Subcutaneous abdominal adipose tissue (tissue), 5 donors: ENCODE results near the gene FMO2.

ENCODE experiments used
- H3K27ac ChIP-seq: one replicate; pipeline ENCODE4 v1.7.0; 2013; ENCODE audit warnings: low read depth, mild to moderate bottlenecking, inconsistent platforms, low read length, moderate library complexity
- H3K27me3 ChIP-seq, 5 donors: one replicate each; pipeline ENCODE4 v1.7.0; 2013; ENCODE audit warnings: low read length in 5 of 5, inconsistent platforms in 1 of 5; ENCODE audit not compliant: control insufficient read depth in 5 of 5, insufficient read depth in 4 of 5
- H3K36me3 ChIP-seq, 5 donors: one replicate each; pipeline ENCODE4 v1.7.0; 2013; ENCODE audit warnings: low read length in 5 of 5; ENCODE audit not compliant: control insufficient read depth in 5 of 5, insufficient read depth in 5 of 5
- H3K4me1 ChIP-seq, 5 donors: one replicate each; pipeline ENCODE4 v1.7.0; 2013; ENCODE audit warnings: low read length in 5 of 5, mild to moderate bottlenecking in 3 of 5, moderate library complexity in 1 of 5; ENCODE audit not compliant: control insufficient read depth in 5 of 5, insufficient read depth in 5 of 5
- H3K4me3 ChIP-seq, 5 donors: one replicate each; pipeline ENCODE4 v1.7.0; 2013; ENCODE audit warnings: low read length in 5 of 5, low read depth in 1 of 5
- H3K9ac ChIP-seq, 5 donors: one replicate each; pipeline ENCODE4 v1.7.0; 2013; ENCODE audit warnings: low read length in 5 of 5, mild to moderate bottlenecking in 4 of 5, moderate library complexity in 3 of 5
- H3K9me3 ChIP-seq, 5 donors: one replicate each; pipeline ENCODE4 v1.7.0; 2013; ENCODE audit warnings: low read length in 5 of 5; ENCODE audit not compliant: control insufficient read depth in 5 of 5
- donor health status: healthy.
- donor health status: healthy.
- donor health status: healthy.
- donor health status: healthy.
- donor health status: healthy.

FMO2 gene, protein sequence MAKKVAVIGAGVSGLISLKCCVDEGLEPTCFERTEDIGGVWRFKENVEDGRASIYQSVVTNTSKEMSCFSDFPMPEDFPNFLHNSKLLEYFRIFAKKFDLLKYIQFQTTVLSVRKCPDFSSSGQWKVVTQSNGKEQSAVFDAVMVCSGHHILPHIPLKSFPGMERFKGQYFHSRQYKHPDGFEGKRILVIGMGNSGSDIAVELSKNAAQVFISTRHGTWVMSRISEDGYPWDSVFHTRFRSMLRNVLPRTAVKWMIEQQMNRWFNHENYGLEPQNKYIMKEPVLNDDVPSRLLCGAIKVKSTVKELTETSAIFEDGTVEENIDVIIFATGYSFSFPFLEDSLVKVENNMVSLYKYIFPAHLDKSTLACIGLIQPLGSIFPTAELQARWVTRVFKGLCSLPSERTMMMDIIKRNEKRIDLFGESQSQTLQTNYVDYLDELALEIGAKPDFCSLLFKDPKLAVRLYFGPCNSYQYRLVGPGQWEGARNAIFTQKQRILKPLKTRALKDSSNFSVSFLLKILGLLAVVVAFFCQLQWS

DNA sequence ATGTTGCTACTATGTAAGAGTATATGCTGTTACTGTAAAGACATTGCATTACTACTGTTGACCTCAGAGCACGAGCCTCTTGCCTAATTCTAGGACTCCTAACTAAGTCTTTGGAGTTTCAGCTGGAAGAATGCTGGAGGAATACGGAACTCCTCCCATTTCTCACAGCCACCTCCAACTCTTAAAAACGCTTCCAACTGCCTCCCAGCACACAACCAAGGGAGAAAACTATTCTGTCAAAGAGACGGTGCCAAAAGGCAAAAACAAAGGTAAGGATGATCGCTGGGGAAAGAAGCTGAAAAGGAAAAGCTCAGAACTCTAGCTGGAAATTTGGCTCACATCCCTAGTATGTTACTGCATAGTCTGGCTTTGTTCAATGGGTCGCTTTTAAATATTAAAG lies at the start of gene FMO2:
FMO2 (plus strand) TSS at position 210 of the 400 bp plus-strand sequence. CDS start 414 bp downstream, outside the sequence.
- Histone ChIP-seq H3K36me3 (no peaks in the 10 kb centered on the region), H3K9ac (peak within 1 kb of the TSS; percentile 9 to 93 (median 76)), H3K27me3 (no peaks in the 10 kb centered on the region), H3K9me3 (no peaks in the 10 kb centered on the region), H3K4me3 (peak within 1 kb of the TSS; percentile 67 to 83 (median 72)), H3K4me1 (peaks cover 0 to 27% (median 19%) of the 10 kb centered on the region in 5 donors), H3K27ac (peak within 1 kb of the TSS; percentile 74)

DNA sequence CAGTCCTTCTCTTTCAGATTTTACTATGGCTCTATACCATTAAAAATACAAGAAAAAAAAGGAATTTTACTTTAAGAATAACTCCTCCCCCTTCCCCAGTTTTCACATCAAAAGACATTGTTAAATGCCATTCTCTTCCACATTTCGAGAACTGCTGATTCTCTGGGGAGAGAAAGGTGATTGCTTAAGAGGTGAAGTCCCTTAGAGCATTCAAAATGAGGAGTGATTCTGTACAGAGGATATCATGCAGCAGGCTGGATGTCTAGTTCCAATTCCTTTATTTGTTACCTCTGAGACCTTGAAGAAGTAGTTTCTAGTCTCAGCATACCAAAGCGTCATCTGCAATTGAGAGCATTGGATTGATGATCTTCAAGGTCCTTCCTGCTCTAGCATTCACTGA lies 47.5 kb upstream of the FMO2 start:
- H3K27me3 ChIP-seq, result no peaks in the 10 kb centered on the region
- H3K36me3 ChIP-seq, result no peaks in the 10 kb centered on the region
- peak overlapping the region; percentile 96 for H3K27ac ChIP-seq
- H3K4me1 ChIP-seq, result peaks cover 11 to 55% (median 47%) of the 10 kb centered on the region in 5 donors
- no peaks in the 10 kb centered on the region for H3K9me3 ChIP-seq
- no peak overlapping the region for H3K9ac ChIP-seq
- H3K4me3 ChIP-seq, result no peak overlapping the region

DNA sequence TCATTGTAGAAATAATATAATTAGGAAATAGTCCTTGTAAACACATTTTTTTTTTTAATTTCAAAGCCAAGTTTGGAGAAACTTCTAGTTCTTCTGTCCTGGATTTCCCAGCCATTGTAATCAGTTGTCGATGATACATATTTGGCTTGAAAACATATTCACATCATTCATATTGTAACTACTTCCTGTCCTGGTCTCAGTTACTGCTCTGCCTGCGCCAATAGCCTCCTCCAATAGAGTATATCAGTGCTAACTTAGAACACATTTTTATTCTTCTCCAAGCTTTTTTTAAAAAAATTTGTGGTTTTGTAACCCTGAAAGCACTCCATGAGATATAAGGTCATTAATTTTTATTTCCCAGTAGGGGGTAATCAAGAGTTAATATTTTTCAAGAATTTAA lies 46.1 kb upstream of the FMO2 start:
- no peak overlapping the region for H3K9ac ChIP-seq
- no peaks in the 10 kb centered on the region for H3K27me3 ChIP-seq
- no peaks in the 10 kb centered on the region for H3K36me3 ChIP-seq
- peaks cover 11 to 68% (median 59%) of the 10 kb centered on the region in 5 donors for H3K4me1 ChIP-seq
- H3K4me3 ChIP-seq, result no peak overlapping the region
- no peaks in the 10 kb centered on the region for H3K9me3 ChIP-seq
- H3K27ac ChIP-seq, result peak overlapping the region; percentile 96

- H3K27ac ChIP-seq, result peak overlapping the region; percentile 96
- H3K9ac ChIP-seq, result peak overlapping the region in 2 of 5 donors; percentile 9 to 16
- peak overlapping the region in 1 of 5 donors; percentile 11 for H3K4me3 ChIP-seq
- H3K9me3 ChIP-seq, result no peaks in the 10 kb centered on the region
- no peaks in the 10 kb centered on the region for H3K27me3 ChIP-seq
- peaks cover 11 to 68% (median 62%) of the 10 kb centered on the region in 5 donors for H3K4me1 ChIP-seq
- H3K36me3 ChIP-seq, result no peaks in the 10 kb centered on the region
Measured at GRCh38 chr1:171139890-171140289, 45.2 kb upstream of the FMO2 start.

- peaks cover 11 to 68% (median 62%) of the 10 kb centered on the region in 5 donors for H3K4me1 ChIP-seq
Measured at GRCh38 chr1:171140401-171140800, 44.7 kb upstream of the FMO2 start.

DNA sequence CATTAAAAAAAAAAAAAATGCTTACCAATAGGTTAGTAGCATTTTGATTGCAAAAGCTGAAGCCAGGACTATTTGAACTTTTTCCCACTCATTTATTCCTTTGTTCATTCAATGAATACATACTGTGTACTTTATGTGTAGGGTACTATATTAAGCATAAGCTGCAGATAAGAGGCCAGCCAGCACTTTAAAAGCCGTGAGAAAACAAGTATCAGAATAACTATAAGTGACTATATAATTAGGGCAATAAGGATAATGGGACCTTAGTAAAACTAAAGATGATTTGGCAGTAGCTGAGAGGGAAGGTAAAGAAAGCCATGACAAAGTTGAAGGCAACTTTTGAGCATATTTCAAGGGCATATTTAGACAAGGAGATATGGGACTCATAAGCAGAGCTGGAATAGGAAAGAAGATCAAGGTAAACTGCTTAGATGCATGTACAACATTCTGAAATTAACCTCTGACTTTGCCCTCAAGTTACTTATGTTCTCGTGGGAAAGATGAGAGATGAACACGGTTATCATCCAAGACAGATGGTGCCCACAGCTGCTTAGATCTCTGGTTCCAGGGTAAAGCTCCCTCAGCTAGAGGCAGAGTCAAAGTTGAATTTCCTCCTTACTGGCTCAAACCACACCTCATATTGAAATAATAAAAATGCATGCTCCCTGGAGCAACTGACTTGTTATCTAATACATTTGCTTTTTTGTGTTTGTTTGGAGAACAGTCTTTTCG lies 44.0 kb upstream of the FMO2 start:
- H3K4me3 ChIP-seq, result peak overlapping the region in 1 of 5 donors; percentile 13
- peak overlapping the region; percentile 96 for H3K27ac ChIP-seq
- H3K9ac ChIP-seq, result peak overlapping the region in 3 of 5 donors; percentile 1 to 61 (median 46)

More at GRCh38 chr1:171140401-171140800, 44.7 kb upstream of the FMO2 start:
- H3K27ac ChIP-seq, result peak overlapping the region; percentile 96
- no peaks in the 10 kb centered on the region for H3K36me3 ChIP-seq
- H3K4me3 ChIP-seq, result no peak overlapping the region
- peak overlapping the region in 1 of 5 donors; percentile 16 for H3K9ac ChIP-seq
- no peaks in the 10 kb centered on the region for H3K27me3 ChIP-seq
- no peaks in the 10 kb centered on the region for H3K9me3 ChIP-seq

DNA sequence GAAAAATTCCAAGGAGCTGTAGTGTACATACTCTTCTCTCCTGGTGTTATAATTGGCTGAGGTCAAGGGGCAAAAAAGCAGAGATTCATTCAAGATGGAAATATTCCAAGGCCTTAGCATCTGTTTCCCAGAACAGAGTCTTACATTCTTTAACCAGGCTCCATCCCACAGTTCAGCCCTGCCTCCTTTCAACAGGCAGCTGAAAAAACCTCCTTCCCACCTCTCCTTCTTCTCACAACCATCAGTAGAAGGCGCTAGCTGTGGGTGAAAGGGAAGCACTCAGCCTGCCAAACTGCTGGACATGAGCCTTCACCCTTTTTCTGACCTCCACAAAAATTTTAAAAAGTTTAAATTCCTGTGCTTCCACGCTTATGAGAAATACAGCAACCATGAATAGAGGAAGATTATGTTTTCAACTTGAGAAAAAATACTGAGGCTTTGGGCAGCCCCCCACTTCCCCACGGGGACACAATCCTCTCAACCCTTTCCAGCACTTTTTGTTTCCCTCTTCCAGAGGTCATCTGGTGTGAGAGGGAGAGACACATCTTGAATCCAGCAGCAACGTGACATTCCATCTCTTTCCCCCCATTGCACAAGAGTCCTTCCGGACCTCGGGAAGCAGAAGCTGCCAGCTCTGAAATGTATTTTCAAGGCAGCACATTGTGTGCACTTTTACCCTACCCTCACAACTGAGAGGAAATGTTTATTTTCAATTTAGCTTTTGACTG lies 43.2 kb upstream of the FMO2 start:
- Histone ChIP-seq H3K27me3 (no peaks in the 10 kb centered on the region), H3K9me3 (no peaks in the 10 kb centered on the region), H3K9ac (peak overlapping the region; percentile 5 to 90 (median 22)), H3K36me3 (no peaks in the 10 kb centered on the region), H3K4me1 (peaks cover 11 to 65% (median 62%) of the 10 kb centered on the region in 5 donors), H3K27ac (peak overlapping the region; percentile 96), H3K4me3 (peak overlapping the region in 2 of 5 donors; percentile 19 to 45)

More for the DNA sequence above, 44.0 kb upstream of the FMO2 start:
- no peaks in the 10 kb centered on the region for H3K36me3 ChIP-seq
- no peaks in the 10 kb centered on the region for H3K9me3 ChIP-seq
- peaks cover 11 to 66% (median 62%) of the 10 kb centered on the region in 5 donors for H3K4me1 ChIP-seq
- H3K27me3 ChIP-seq, result no peaks in the 10 kb centered on the region

DNA sequence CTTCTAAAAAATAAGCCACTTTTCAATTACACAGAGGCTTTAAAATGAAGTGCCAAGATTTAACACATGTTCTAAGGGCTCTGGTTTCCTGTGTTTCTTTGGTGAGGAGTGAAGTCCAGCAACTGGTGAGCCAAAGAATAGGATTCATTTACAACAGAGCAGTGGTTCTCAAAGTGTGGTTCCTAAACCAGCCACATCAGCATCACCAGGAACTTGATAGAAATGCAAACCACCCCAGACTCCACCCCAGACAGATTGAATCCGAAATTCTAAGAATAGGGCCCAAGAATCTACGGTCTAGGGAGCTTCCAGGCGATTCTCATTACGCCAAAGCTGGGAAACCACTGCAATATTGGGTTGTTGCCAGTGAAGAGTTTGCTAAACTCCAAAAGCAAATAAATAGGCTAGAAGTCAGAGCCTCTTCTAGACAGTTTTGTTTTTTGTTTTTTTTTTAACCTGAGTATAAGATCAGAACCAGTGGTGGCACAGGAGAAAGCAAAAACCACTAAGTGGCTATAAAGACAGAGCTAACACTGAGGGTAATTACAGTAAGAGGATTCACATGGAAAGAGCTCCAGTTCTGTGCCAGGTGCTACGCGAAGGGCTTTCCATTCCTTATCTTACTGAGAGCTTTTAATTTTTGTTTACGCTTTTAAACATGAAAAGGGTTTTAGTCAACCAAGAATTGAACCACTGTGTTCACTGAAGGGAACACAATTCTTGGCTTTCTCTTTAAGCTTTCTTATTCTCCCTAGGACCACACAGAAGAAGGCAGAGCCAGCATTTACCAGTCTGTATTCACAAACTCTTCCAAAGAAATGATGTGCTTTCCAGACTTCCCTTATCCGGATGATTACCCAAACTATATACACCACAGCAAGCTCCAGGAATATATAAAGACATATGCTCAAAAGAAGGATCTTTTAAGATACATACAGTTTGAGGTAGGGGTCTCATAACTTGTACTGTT lies 42.4 kb upstream of the FMO2 start:
- no peaks in the 10 kb centered on the region for H3K36me3 ChIP-seq
- H3K27me3 ChIP-seq, result no peaks in the 10 kb centered on the region
- H3K4me1 ChIP-seq, result peaks cover 11 to 61% (median 56%) of the 10 kb centered on the region in 5 donors
- no peaks in the 10 kb centered on the region for H3K9me3 ChIP-seq
- peak overlapping the region; percentile 42 to 90 (median 71) for H3K9ac ChIP-seq
- peak overlapping the region; percentile 96 for H3K27ac ChIP-seq
- peak overlapping the region in 4 of 5 donors; percentile 26 to 45 (median 42) for H3K4me3 ChIP-seq
